NCI-H748 (cell line): ENCODE measurements around the gene PSENEN.
A peak's percentile ranks its signal among the peaks of the same experiment; 100 is the strongest.

Source experiments
- DNase-seq: peaks from one replicate; lab custom pipeline; 2025; ENCODE audit not compliant: unreplicated experiment; lab: John Stamatoyannopoulos, UW

PSENEN gene

DNA sequence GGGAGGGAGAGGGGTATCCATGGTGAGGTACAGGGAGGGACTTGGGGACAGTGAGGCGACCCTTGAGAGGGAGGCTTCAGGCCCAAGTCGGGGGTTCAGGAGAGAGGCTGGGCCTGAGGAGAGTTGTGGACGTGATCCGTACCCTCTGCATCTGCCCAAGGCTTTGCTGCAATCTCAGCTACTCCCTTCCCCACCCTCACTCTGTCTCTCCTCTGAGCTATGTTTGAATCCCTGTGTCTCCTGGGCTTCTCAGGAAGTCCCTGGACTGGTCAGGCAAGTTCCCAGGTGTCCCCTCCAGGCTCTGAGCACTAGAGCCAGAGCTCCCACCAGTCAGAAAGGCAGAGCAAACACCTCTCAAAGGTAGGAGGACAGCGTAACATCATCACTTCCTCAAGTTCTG is 4.7 kb downstream of the PSENEN start:
- DNase-seq, result no peak

DNA sequence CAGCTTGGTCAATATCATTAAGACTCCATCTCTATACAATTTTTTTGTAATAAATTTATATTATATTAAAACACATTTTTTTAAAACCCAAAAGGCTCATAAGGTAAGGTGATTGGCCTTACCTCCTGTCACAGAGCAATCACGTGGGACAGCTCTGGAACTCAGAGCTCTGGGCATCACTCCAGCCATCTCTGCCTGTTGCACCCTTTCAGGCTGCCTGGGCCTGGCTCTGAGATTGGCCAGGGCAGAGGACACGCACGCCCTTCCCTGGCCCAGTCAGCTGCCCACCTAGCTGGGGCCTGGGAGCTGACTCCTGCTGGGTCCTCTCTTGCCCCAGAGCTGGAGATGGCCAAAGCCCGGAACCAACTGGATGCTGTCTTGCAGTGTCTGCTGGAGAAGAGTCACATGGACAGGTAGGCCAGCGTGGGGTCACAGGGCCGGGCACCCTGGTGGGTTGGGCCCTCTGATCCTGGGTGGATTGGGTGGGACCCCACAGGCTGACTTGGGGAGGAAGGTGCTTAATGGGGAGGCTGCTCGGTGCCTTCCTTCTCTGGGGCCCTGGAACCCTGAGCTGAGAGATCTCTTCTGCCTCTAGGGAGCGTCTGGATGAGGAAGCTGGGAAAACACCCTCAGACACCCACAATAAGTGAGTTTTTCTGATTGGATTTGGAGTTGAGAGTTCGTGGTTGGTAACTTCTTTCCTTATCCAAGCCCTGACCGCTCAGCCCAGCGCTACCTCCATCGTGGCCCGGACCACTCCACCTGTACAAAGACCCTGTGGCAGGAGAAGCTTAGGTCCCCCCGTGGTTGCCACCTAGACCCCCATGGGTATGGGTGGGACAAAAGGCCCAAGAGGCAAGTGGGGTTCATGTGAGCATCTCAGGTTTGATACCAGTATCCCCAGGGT is 6.6 kb downstream of the PSENEN start:
- no peak for DNase-seq

DNA sequence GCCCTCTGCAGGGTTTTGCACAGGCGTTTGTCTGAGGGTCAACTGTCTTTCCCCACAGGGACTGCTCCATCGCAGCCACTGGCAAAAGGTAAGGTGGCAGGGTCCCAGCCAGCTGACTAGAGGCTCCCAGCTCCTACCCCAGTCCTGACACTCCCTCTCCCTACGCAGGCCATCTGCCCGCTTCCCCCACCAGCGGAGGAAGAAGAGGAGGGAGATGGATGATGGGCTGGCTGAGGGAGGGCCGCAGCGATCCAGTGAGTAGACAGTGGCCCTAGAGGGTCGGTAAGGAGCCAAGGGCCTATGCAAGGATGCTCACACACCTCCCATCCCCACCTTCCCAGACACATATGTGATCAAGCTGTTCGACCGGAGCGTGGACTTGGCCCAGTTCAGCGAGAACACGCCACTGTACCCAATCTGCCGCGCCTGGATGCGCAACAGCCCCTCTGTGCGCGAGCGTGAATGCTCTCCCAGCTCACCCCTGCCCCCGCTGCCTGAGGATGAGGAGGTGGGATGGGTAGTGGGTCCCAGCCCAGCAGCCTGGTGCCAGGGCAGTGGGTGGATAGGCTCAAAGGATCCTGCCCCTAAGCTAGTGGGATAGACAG is 7.4 kb downstream of the PSENEN start:
- DNase-seq, result no peak

DNA sequence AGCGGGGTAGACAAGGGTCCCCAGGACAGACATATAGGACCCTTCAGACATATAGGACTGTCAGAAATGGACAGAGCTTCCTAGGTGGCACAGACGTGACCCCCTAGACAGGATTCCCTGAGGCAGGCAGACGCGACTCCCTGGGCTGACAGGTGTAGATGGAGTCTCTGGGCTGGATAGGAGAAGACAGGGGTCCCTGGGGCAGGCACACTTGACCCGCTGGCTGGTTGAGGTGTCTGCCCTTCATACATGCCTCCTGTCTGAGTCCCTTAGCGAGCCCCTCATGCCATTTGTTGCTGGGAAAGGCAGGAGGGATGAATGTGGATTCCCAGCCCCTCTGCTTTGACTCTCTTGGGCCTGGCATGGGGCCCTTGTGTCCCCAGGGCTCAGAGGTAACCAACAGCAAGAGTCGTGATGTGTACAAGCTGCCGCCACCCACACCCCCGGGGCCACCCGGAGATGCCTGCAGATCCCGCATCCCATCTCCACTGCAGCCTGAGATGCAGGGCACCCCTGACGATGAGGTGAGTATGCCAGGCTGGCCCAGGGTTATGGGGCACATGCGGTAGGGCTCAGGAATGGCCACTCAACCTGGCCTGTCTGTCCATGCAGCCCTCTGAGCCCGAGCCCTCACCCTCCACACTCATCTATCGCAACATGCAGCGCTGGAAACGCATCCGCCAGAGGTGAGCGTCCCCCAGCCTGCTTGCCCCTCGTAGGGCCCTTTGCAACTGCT is 8.4 kb downstream of the PSENEN start:
- no peak for DNase-seq

DNA sequence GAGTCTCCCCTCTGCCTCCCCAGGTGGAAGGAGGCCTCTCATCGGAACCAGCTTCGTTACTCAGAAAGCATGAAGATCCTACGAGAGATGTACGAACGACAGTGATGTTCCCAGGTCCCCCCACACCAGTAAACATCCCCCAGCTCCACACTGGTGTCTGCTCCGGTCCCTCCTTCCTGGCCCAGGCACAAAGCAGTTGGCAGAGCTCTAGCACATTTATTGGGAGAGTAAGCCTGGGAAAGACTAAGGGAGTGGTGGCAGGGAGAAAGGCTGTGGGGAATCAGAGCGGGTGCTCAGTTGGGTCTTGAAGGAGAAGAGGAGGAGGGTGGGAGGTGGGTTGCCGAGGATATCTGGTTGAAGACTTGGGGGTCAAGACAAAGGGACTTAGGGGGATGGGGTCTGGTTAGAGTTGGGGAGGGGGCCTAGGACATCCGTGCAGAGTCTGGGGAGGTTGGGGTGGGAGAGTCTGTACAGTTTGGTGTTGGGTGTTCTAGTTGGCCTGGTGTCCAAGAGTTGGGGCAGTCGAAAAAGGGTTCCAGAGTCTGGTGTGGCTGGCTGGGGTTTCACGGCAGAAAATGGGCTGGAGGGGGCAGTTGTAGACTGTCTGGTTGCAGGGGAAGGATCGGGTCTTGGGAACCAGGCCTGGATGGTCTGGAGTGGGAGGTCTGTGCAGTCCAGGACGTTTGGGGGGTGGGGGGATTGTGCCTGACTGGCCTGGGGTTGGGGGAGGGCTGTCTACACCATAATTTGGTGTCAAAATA is 9.1 kb downstream of the PSENEN start:
- no peak for DNase-seq

DNA sequence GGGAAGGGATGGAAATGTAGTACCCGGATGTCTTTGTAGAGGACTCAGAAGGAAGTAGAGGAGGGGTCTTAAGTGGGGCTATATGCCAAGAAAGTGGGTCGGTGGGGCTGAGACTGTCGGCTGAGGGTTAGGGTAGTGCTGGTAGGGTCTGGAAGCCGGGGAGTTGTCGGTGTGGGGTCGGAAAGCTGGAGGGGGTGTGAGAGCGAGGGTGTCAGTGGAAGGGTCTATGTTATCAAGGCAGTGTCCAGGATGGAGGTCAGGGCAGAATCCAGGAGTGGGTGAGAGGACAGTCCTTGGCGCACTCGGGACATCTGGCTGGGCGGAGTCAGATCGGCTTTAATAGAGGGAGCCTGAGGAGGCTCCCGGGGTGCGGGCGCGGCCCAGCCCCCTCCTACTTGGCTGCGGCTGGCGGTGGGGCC is 9.7 kb downstream of the PSENEN start:
- no peak for DNase-seq

DNA sequence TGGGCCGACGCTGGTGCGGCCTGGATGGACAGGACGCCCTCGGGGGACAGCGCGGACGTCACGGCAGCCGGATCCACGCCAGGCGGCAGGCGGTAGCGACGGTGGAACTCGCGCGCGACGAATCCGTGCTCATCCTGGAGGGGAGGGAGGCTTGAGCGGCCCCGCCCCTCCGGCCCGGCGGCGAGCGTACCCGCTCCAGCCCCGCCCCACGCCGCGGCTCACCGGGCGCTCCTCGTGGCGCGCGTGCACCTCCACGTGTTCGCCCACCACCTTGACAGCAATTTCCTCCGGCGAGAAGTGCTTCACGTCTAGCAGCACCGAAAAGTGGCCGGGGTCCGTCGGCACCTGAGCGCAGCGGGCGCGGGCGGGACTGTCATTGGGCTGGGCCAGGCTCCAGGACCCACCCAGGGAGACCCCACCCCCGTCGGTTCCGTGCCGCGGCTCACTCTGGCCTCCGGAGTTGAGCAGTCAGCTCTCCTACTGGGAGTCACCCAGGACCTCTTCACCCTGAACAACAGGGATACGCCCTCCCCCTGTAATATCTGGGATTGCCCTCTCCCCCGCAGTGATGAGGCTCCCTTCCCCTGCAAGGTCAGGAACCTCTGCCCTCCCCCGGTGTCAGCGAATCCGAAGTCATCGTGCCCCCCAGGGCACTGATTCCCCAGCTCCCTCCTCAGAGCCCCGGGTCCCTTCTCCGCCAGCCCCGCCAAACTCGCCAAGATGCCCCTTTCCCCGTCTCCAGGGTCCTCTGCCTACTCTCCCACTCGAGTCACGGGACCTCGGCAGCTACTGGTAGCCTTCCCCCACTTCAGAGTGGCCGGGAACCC is 10.3 kb downstream of the PSENEN start:
- peak; percentile 58 for DNase-seq

DNA sequence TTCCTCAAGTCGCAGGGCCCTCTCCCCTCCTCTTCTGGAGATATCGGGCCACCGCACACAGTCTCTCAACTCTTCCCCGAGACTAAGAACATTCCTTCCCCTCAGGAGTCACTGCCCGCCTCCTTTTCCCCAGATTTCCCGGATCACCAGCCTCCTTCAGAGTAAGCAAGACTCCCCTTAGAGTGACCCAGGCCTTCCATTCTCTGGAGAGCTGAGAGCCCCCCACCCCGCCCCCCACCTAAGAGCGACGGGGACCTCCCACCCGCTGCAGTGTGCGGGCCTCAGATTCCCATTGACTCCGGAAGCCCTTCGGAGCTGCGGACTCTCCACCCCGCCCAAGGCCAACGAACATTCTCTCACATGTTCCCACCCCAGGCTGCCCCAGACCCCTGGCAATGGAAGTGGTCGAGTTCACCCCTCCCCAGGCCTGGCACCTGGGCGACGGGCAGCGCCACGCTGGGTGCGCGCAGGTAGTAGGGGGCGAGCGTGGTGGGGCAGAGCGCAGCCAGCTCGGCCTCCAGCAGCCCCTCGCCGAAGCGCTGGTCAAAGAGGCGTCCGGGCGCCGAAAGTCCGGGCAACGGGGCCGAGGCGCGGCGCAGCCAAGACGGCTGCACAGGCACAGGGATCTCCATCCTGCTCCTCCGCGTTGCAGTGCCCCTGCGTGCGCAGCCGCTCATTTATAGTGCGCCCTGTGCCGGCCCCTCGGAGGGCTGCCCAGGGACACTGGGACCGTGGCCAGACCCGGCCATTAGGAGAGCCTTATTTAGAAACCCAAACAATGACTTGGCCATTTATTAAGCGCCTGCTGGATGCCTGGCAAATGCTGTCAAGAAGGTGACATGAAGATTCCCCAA is 11.2 kb downstream of the PSENEN start, which contains the start of gene HSPB6:
Gene HSPB6, minus strand, starts transcription at position 653 of the 854 bp plus-strand sequence. Its CDS starts 21 bp downstream, at position 632.
- peak; percentile 50 for DNase-seq

DNA sequence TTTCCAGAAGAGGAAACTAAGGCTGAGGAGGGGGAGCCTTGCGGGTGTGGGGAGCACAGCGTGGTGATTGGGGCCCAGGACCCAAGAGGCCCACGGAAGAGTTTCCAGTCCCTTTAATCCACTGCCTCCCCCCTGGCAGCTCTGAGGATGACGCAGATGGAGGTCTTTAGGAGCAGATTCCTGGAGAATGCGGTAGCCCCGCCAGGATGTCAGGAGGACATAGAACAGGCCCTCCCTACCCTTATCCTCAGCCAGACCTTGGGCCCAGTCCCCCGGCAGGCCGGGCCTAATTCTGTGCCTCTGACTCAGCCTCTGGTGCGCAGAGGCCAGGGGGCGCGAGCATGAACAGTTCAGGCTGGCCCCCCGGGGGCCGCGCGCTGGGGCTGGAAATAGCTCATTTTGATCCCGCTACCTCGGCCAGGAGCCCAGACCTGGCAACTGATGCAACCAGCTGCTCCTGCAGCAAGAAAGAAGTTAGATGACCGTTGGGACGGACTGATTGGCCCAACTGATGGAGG is 11.8 kb downstream of the PSENEN start:
- peak; percentile 87 for DNase-seq

DNA sequence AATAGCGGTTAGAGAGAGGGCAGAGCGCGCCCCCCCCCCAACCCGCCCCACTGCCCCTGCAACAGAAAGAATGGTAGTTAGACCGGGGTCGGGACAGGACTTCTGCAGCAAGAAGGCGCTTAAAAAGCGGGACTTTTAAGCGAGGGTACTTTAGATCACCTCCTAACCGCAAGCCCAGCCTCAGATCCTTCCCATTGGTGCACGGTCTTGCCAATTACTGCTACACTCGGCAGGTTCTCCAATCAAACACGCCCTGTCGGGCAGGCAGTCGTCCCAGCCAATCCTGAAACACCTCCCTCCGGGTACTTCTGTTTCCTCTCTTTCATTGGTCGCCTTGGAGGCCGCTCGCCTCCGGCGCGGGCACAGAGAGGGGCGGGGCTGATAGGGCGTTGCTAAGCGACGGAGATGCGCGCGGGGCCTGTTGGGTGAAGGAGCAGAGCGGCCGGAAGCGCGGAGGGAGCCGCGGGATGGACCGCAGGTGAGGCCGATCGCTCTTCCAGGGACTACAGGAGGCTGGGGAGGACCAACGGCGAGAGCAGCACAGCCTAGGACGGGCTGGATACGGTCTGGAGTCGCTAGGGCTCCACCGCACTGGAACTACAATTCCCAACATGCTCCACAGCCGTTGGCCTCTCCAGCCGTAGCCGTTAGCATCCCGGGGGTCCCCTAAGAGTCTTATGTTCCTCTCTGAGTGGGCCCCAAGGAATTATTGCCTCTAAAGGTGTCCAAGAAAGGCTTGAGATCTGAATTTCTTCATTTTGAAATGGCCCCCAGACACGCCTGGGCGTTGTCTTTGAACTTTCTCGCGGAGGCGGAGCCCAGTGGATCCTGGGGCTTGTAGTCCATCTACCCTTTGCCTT is 12.5 kb downstream of the PSENEN start, which contains the start of gene PROSER3:
Gene PROSER3, plus strand, starts transcription at position 428 of the 860 bp plus-strand sequence. Its CDS starts 40 bp downstream, at position 468.
- peak; percentile 100 for DNase-seq

DNA sequence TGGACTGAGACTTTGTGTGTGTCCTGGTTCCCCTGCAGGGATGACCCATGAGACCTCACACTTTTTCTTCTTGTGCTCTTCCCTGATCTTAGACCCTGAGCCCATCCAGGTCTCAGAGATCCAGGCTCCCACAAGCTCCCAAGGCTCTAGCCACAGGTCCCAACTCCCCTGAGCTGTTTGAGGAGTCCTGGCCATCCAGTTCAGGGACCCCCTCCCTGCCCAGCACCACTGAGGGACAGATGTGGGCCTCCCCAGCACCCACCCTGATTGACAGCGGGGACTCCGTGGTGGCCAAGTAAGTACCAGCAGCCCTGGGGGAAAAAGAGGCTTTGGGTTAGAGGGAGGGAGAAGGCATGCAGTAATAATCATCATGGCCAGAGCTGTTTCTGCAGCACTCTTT is 14.2 kb downstream of the PSENEN start:
- no peak for DNase-seq

DNA sequence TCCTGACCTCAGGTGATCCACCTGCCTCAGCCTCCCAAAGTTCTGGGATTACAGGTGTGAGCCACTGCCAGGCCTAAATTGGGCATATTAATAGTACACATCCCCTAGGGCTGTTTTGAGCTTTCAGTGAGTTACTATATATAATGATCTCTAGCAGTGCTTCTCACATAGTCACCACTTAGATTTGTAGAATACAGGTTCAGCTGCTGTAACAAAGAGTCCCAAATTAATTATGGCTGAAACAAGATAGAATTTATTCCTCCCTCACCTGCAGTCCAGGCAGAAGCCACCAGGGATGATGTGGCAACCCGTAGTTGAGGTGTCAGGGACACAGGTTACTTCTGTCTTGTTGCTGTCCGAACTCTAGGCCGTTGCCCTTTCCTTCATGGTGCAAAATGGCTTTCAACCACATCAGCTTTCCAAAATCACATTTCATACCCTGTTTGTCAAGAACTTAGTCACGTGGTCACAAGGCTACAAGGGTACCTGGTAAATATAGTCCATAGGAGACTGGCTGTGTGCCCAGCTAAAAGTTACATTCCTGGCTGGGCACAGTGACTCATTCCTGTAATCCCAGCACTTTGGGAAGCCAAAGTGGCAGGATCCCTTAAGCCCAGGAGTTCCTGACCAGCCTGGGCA is 15.4 kb downstream of the PSENEN start:
- DNase-seq, result no peak

DNA sequence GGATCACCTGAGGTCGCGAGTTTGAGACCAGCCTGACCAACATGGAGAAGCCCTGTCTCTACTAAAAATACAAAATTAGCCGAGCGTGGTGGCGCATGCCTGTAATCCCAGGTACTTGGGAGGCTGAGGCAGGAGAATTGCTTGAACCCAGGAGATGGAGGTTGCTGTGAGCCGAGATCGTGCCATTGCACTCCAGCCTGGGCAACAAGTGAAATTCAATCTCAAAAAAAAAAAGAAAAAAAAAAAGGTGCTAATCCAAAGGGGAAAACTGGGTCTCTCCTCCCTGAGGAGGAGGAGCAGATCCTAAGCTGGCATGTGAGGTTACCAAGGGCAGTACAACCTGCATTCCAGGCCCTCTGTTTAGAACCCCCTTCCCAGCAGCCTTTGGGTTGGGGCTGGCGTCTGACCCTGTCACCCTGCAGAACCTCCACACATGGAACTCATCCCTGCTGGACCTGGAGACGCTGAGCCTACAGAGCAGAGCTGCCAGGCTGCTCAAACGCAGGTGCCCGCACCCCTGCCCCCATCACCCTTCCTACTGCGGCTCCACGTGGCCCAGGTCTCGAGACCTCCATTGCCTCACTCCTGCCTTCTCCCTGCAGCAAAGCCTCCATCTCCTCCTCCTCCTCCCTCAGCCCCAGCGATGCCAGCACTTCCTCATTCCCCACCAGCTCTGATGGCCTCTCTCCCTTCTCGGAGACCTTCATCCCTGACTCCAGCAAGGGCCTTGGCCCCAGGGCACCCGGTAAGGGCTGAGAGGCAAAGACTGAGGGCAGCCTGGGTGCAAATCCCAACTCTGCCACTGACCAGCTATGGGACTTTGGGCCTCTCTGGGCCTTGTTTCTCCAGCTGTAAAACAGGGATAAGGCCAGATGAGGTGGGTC is 19.2 kb downstream of the PSENEN start:
- no peak for DNase-seq

DNA sequence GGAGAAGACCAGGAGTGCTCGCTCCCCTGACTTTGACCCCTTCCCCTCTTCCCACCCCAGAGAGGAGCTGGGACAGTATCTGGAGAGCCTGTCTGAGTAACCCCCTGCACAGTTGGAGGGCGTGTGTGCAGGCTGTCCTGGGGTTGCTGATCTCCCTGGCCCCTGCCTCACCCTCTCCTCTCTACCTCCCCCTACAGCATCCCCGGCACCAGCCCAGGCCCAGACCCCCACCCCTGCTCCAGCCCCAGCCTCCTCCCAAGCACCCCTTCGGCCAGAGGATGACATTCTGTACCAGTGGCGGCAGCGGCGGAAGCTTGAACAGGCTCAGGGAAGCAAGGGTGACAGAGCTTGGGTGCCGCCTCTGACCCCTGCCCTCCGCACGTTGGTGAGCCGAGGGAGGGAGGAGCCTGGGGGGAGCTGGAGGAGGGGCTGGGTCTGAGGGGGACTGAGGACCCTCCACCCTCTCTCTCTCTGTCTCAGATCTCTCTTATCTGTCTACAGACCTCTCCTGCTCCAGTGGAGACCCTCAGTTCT is 21.2 kb downstream of the PSENEN start:
- DNase-seq, result no peak

DNA sequence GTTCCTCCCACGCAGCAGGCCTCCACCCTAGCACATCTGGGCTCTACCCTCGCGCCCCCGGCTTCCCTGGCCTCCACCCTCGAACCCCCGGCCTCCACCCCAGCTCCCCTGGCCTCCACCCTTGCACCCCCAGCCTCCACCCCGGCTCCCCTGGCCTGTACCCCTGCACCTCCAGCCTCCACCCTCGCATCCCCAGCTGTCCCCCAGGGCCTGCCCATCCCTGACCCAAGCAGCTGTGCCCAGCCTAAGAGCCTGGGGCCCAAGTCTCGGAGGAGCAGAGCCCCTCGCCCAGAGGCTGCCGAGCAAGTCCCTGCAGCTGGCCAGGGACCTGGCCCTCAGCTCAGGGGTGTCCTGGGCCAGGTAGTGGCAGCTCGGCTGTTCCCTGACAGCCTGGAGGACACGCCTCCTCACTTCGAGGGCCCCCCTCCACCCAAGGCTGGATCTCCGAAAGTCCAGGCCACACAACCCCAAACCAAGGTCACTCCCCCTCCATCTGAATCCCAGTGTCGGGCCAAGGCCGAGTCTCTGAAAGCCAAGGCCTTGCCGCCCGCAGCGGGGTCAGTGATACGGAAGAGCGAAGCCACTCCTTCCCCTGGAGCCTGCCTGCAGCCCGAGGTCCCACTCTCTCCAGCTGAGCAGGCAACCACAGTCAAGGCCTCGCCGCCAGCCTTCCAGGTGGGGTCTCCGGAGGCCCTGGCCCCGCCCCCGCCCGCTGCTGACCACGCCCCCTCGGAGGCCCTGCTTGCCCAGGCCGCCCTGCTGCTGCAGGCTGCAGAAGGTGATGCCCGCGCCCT is 22.0 kb downstream of the PSENEN start:
- DNase-seq, result no peak
